Measurements from ENCODE around the gene TAF1.
A peak's percentile ranks its signal among the peaks of the same experiment; 100 is the strongest.
"Not testable (repeated sequence)": the region's sequence is repeated elsewhere in the genome, so short reads cannot be mapped to it uniquely, and the experiment has no call there.

Gene TAF1

GRCh38 chrX:71432733-71433132 is 66.6 kb downstream of the TAF1 start:
- no peak for DNase-seq

- DNase-seq, result peak in 1 of 2 donors; percentile 7
Measured at GRCh38 chrX:71438750-71439149, 72.6 kb downstream of the TAF1 start.

- peak in 1 of 2 donors; percentile 10 for DNase-seq
Measured at GRCh38 chrX:71439420-71439819, 73.3 kb downstream of the TAF1 start.

- peak in 1 of 2 donors; percentile 4 for DNase-seq
Measured at GRCh38 chrX:71439896-71440295, 73.7 kb downstream of the TAF1 start.

GRCh38 chrX:71440401-71440800 is 74.2 kb downstream of the TAF1 start:
- peak; percentile 1 to 23 for DNase-seq

- DNase-seq, result not testable (repeated sequence)
Measured at GRCh38 chrX:71441809-71442208, 75.7 kb downstream of the TAF1 start.

- no peak for DNase-seq
Measured at GRCh38 chrX:71450433-71451106, 84.4 kb downstream of the TAF1 start.

- not testable (repeated sequence) for DNase-seq
Measured at GRCh38 chrX:71451518-71451917, 85.4 kb downstream of the TAF1 start.

- DNase-seq, result no peak
Measured at GRCh38 chrX:71453056-71453455, 86.9 kb downstream of the TAF1 start.

- no peak for DNase-seq
Measured at GRCh38 chrX:71454222-71454621, 88.1 kb downstream of the TAF1 start.

GRCh38 chrX:71458866-71459265 is 92.7 kb downstream of the TAF1 start:
- no peak for DNase-seq

- no peak for DNase-seq
Measured at GRCh38 chrX:71464968-71465367, 98.8 kb downstream of the TAF1 start.

- DNase-seq, result no peak
Measured at GRCh38 chrX:71466979-71467523, 100.9 kb downstream of the TAF1 start.

GRCh38 chrX:71475785-71476540 is 109.8 kb downstream of the TAF1 start:
- peak; percentile 45 to 69 for DNase-seq

- DNase-seq, result peak; percentile 47 to 49
Measured at GRCh38 chrX:71482228-71482958, 116.2 kb downstream of the TAF1 start.

- no peak for DNase-seq
Measured at GRCh38 chrX:71487814-71488213, 121.7 kb downstream of the TAF1 start.

- DNase-seq, result no peak
Measured at GRCh38 chrX:71489540-71489939, 123.4 kb downstream of the TAF1 start.

GRCh38 chrX:71492231-71493065 is 126.3 kb downstream of the TAF1 start:
- DNase-seq, result peak; percentile 52 to 72

- peak; percentile 48 to 53 for DNase-seq
Measured at GRCh38 chrX:71493111-71493613, 127.0 kb downstream of the TAF1 start.

- not testable (repeated sequence) for DNase-seq
Measured at GRCh38 chrX:71495979-71496378, 129.8 kb downstream of the TAF1 start.

GRCh38 chrX:71496476-71496875 is 130.3 kb downstream of the TAF1 start:
- DNase-seq, result no peak

GRCh38 chrX:71502080-71502479 is 135.9 kb downstream of the TAF1 start:
- not testable (repeated sequence) for DNase-seq

Measured in inflammatory macrophage (primary cell).